Esophagus muscularis mucosa (tissue), 4 donors: ENCODE measurements around the gene SLC5A1. TPM values are rescaled to one million over a fixed set of nuclear protein-coding genes. Genes with fewer than 3 reads are reported as not detected.

Experiments
- DNase-seq: peaks from one replicate; pipeline ENCODE4 v3.0.0-alpha.2; 2017; ENCODE audit errors: extremely low spot score
- H3K27ac ChIP-seq, 4 donors: fragments of 200-600 bp; sonication (generic); replicated peaks in 1 of 4; 1 replicate in 3 of 4; 2 replicates in 1 of 4; pipeline ENCODE4 v1.5.1; 2016 to 2019; ENCODE audit warnings: mild to moderate bottlenecking in 1 of 4
- H3K27me3 ChIP-seq, 4 donors: fragments of 200-600 bp; sonication (generic); one replicate each; pipeline versions ENCODE4 v1.5.1 to v1.6.0; 2016 to 2019
- H3K36me3 ChIP-seq, 4 donors: fragments of 200-600 bp; sonication (generic); one replicate each; pipeline ENCODE4 v1.5.1; 2016 to 2019
- H3K4me1 ChIP-seq, 4 donors: fragments of 200-600 bp; sonication (generic); one replicate each; pipeline ENCODE4 v1.5.1; 2016 to 2019
- H3K4me3 ChIP-seq, 4 donors: fragments of 200-600 bp; sonication (generic); 1 replicate in 2 of 4; 2 replicates in 2 of 4; pipeline ENCODE4 v1.5.1; 2016 to 2019; ENCODE audit warnings: mild to moderate bottlenecking in 4 of 4, moderate library complexity in 1 of 4
- H3K9me3 ChIP-seq, 4 donors: fragments of 200-600 bp; sonication (generic); 1 replicate in 3 of 4; 2 replicates in 1 of 4; pipeline ENCODE4 v1.5.1; 2016 to 2019
- CTCF ChIP-seq, 3 experiments: fragments of 200-600 bp in 2 of 3; fragments of 450-650 bp in 1 of 3; sonication (generic) in 2 of 3; IDR thresholded peaks; one replicate each; pipeline ENCODE4 v1.5.1; 2017 to 2019; ENCODE audit warnings: antibody characterized with exemption in 3 of 3, mild to moderate bottlenecking in 2 of 3, moderate library complexity in 1 of 3
- EP300 ChIP-seq: sonication (generic); formaldehyde crosslinking; IDR thresholded peaks from one replicate; pipeline ENCODE4 v1.6.1; 2017; ENCODE audit warnings: antibody characterized with exemption
- POLR2A ChIP-seq: fragments of 450-650 bp; IDR thresholded peaks from one replicate; pipeline ENCODE4 v1.6.1; 2017; ENCODE audit warnings: antibody characterized with exemption, moderate library complexity, mild to moderate bottlenecking, low read depth
- POLR2AphosphoS5 ChIP-seq, 2 donors: sonication (generic); formaldehyde crosslinking; IDR thresholded peaks; one replicate each; pipeline ENCODE4 v1.6.1; 2017; ENCODE audit warnings: antibody characterized with exemption in 2 of 2
- WGBS: methylation state at CpG from one replicate; pipeline ENCODE4 v1.1.5; 2018; 5-methylcytosine and 5-hydroxymethylcytosine counted together
- intact Hi-C: fragments of 100-400 bp; cut with DNase I; formaldehyde crosslinking; loops from one replicate; pipeline ENCODE4 v1.15.1; 2023
- total RNA-seq, 4 donors: library from RNA; depleted of rRNA; stranded (reverse); fragments of >200 nt; gene quantifications; one replicate each; pipeline versions ENCODE4 v1.1.0 to v1.2.1, GENCODE V29; 2016

Gene SLC5A1
- total RNA-seq, 4 donors from 2014 or later: 0.11 TPM; not detected in 3

- H3K27ac ChIP-seq: no peak overlapping the region
- intact Hi-C loops: no loop called here
- H3K36me3 ChIP-seq: peaks cover 0 to 26% (median 0%) of the 10 kb centered on the region in 4 donors
- no peak for TF ChIP-seq EP300
- TF ChIP-seq CTCF (IDR thresholded peaks at IDR 0.05): no peak
- no peak for TF ChIP-seq POLR2AphosphoS5 (IDR thresholded peaks at IDR 0.05)
- TF ChIP-seq POLR2A: no peak
- peaks cover 0 to 22% (median 0%) of the 10 kb centered on the region in 4 donors for H3K27me3 ChIP-seq
- H3K4me3 ChIP-seq: no peak overlapping the region
- 69% methylated on average over 5 of the region's 6 CpGs for WGBS
- peak; percentile 70 for DNase-seq
- H3K9me3 ChIP-seq: no peaks in the 10 kb centered on the region
- H3K4me1 ChIP-seq: peaks cover 0 to 23% (median 4%) of the 10 kb centered on the region in 4 donors
These were observed 39.9 kb downstream of the SLC5A1 start for GRCh38 chr22:32083000-32083399.

- TF ChIP-seq POLR2A: no peak
- no peak for TF ChIP-seq CTCF (IDR thresholded peaks at IDR 0.05)
- TF ChIP-seq POLR2AphosphoS5 (IDR thresholded peaks at IDR 0.05): no peak
- no peak for TF ChIP-seq EP300
- Histone ChIP-seq H3K4me1 (peaks cover 0 to 20% (median 4%) of the 10 kb centered on the region in 4 donors), H3K27me3 (peaks cover 0 to 27% (median 0%) of the 10 kb centered on the region in 4 donors), H3K4me3 (no peak overlapping the region), H3K9me3 (no peaks in the 10 kb centered on the region), H3K27ac (no peak overlapping the region), H3K36me3 (peaks cover 0 to 28% (median 0%) of the 10 kb centered on the region in 4 donors)
- intact Hi-C loops: no loop called here
- DNase-seq: peak; percentile 85
These were observed 40.8 kb downstream of the SLC5A1 start for GRCh38 chr22:32083814-32084213.

- Histone ChIP-seq H3K4me1 (peaks cover 0 to 6% (median 0%) of the 10 kb centered on the region in 4 donors), H3K27me3 (peaks cover 0 to 27% (median 0%) of the 10 kb centered on the region in 4 donors), H3K27ac (no peak overlapping the region), H3K9me3 (no peaks in the 10 kb centered on the region), H3K36me3 (peaks cover 0 to 43% (median 0%) of the 10 kb centered on the region in 4 donors), H3K4me3 (no peak overlapping the region)
- DNase-seq: peak; percentile 14
- 65% methylated on average over 3 of the region's 3 CpGs for WGBS
- intact Hi-C loops: no loop called here
- no peak for TF ChIP-seq POLR2AphosphoS5 (IDR thresholded peaks at IDR 0.05)
- no peak for TF ChIP-seq EP300
- TF ChIP-seq CTCF (IDR thresholded peaks at IDR 0.05): no peak
- TF ChIP-seq POLR2A: no peak
These were observed 45.0 kb downstream of the SLC5A1 start for GRCh38 chr22:32088084-32088483.

GRCh38 chr22:32097018-32097417, 54.0 kb downstream of the SLC5A1 start:
- Histone ChIP-seq H3K36me3 (peaks cover 0 to 38% (median 0%) of the 10 kb centered on the region in 4 donors), H3K27ac (no peak overlapping the region), H3K9me3 (no peaks in the 10 kb centered on the region), H3K4me3 (no peak overlapping the region), H3K27me3 (peaks cover 0 to 6% (median 0%) of the 10 kb centered on the region in 4 donors), H3K4me1 (peaks cover 0 to 12% (median 0%) of the 10 kb centered on the region in 4 donors)
- intact Hi-C loops: no loop called here
- peak; percentile 74 for DNase-seq
- TF ChIP-seq POLR2AphosphoS5 (IDR thresholded peaks at IDR 0.05): no peak
- TF ChIP-seq CTCF (IDR thresholded peaks at IDR 0.05): no peak
- TF ChIP-seq EP300: no peak
- TF ChIP-seq POLR2A: no peak
- WGBS: 78% methylated on average over 1 of the region's 1 CpG

- intact Hi-C loops: no loop called here
- no peak for DNase-seq
- peaks cover 0 to 38% (median 0%) of the 10 kb centered on the region in 4 donors for H3K36me3 ChIP-seq
- no peak overlapping the region for H3K4me3 ChIP-seq
- TF ChIP-seq EP300 (no peak), CTCF (IDR thresholded peaks at IDR 0.05) (no peak), POLR2A (no peak), POLR2AphosphoS5 (IDR thresholded peaks at IDR 0.05) (no peak)
- peaks cover 0 to 6% (median 0%) of the 10 kb centered on the region in 4 donors for H3K27me3 ChIP-seq
- H3K27ac ChIP-seq: no peak overlapping the region
- H3K4me1 ChIP-seq: peaks cover 0 to 12% (median 0%) of the 10 kb centered on the region in 4 donors
- H3K9me3 ChIP-seq: no peaks in the 10 kb centered on the region
These were observed 54.9 kb downstream of the SLC5A1 start for GRCh38 chr22:32097881-32098499.
